H1 (cell line): ENCODE results near the gene TLCD2. TPM values are rescaled to one million over a fixed set of nuclear protein-coding genes. Genes with fewer than 3 reads are reported as not detected.

Experiments
- ATF3 ChIP-seq: IDR thresholded peaks from 2 replicates; pipeline ENCODE4 v1.6.1; 2011; ENCODE audit warnings: low read depth, mild to moderate bottlenecking, low read length; ENCODE audit not compliant: insufficient read depth
- CEBPB ChIP-seq: IDR thresholded peaks from 2 replicates; pipeline ENCODE4 v1.6.1; 2012; ENCODE audit warnings: low read depth, low read length
- CHD1 ChIP-seq: IDR thresholded peaks from 2 replicates; pipeline ENCODE4 v1.6.1; 2012; ENCODE audit warnings: low read depth, low read length, improper control_type of control experiment
- CTBP2 ChIP-seq: IDR thresholded peaks from 2 replicates; pipeline ENCODE4 v1.7.0; 2011; ENCODE audit warnings: borderline replicate concordance, mild to moderate bottlenecking, moderate library complexity, mixed read lengths, low read length; ENCODE audit not compliant: insufficient read depth, insufficient read length
- CTCF ChIP-seq, 3 experiments: IDR thresholded peaks; 1 replicate in 2 of 3; 2 replicates in 1 of 3; pipeline versions ENCODE4 v1.5.1 to v1.6.1; 2011; ENCODE audit warnings: low read length in 3 of 3, mild to moderate bottlenecking in 3 of 3, inconsistent platforms in 2 of 3, low read depth in 1 of 3, moderate library complexity in 1 of 3; ENCODE audit not compliant: insufficient read depth in 1 of 3; ENCODE audit errors: control extremely low read depth in 1 of 3
- JUND ChIP-seq: IDR thresholded peaks from 2 replicates; pipeline ENCODE4 v1.6.1; 2011; ENCODE audit warnings: mild to moderate bottlenecking, improper control_type of control experiment, low read length
- MAX ChIP-seq: IDR thresholded peaks from 2 replicates; pipeline ENCODE4 v1.6.1; 2012; ENCODE audit warnings: inconsistent platforms
- POU5F1 ChIP-seq: IDR thresholded peaks from 2 replicates; pipeline ENCODE4 v1.6.1; 2011; ENCODE audit warnings: low read depth, mild to moderate bottlenecking, low read length, moderate library complexity
- RAD21 ChIP-seq, 2 experiments: IDR thresholded peaks in 1 of 2; conservative IDR thresholded peaks in 1 of 2; 2 replicates each; pipeline ENCODE4 v1.6.1; 2011; ENCODE audit warnings: low read depth in 2 of 2, low read length in 2 of 2, improper control_type of control experiment in 1 of 2, inconsistent platforms in 1 of 2, mild to moderate bottlenecking in 1 of 2, moderate library complexity in 1 of 2
- RBBP5 ChIP-seq: IDR thresholded peaks from 2 replicates; pipeline ENCODE4 v1.7.1; 2012; ENCODE audit warnings: low read depth, mild to moderate bottlenecking, inconsistent platforms, low read length, moderate library complexity, borderline replicate concordance
- RFX5 ChIP-seq: IDR thresholded peaks from 2 replicates; pipeline ENCODE4 v1.6.1; 2011; ENCODE audit warnings: low read depth, low read length, improper control_type of control experiment, borderline replicate concordance
- SIRT6 ChIP-seq: IDR thresholded peaks from one replicate; pipeline ENCODE4 v1.7.1; 2012; ENCODE audit warnings: low read length, inconsistent platforms
- SP4 ChIP-seq: IDR thresholded peaks from 2 replicates; pipeline ENCODE4 v1.6.1; 2012; ENCODE audit warnings: low read length, inconsistent platforms
- polyA plus RNA-seq, 7 experiments: library from polyadenylated mRNA; depleted of rRNA in 3 of 7; stranded (reverse) in 5 of 7; unstranded in 2 of 7; fragments of >200 nt in 5 of 7; fragments of 200-250 nt in 2 of 7; gene quantifications; 1 replicate in 5 of 7; 2 replicates in 1 of 7; 4 replicates in 1 of 7; pipeline versions ENCODE4 v1.2.1 to v1.2.3, GENCODE V29; 2011 to 2013; ENCODE audit warnings: missing spikeins in 2 of 7, mixed read lengths in 2 of 7
- total RNA-seq: library from RNA; stranded (reverse); fragmentation: NEBNext Ultra II Directional; extraction: Animal tissue kit (Norgen Biotek cat#: 25700); gene quantifications from 2 replicates; pipeline ENCODE4 v1.2.1, GENCODE V29; 2021

The TLCD2 gene
- total and polyA plus RNA-seq, 2 of the 8 experiments (the other 6 are each of a cell fraction or from before 2014, with no cell fraction given): 0.47 to 1.4 TPM

GRCh38 chr17:1724351-1724868 lies 14.2 kb upstream of the TLCD2 start, which contains the start of gene WDR81 (continued):
- no peak for TF ChIP-seq CTCF (IDR thresholded peaks at IDR 0.05; ENCODE audit: control extremely low read depth in 1 of 3, insufficient read depth in 1 of 3, low read depth in 1 of 3, low read length in 3 of 3)
- TF ChIP-seq CTBP2: no peak
- no peak; a peak in 1 of 4 replicates for TF ChIP-seq RAD21 (IDR thresholded peaks at IDR 0.05 in 1 of 2, conservative IDR thresholded peaks at IDR 0.05 in 1 of 2; ENCODE audit: low read depth in 2 of 2, low read length in 2 of 2)
- TF ChIP-seq CHD1: no peak
- no peak for TF ChIP-seq CEBPB
- no peak for TF ChIP-seq POU5F1
- TF ChIP-seq SIRT6: no peak
- no peak for TF ChIP-seq RFX5
- TF ChIP-seq ATF3: peak; percentile 99
- TF ChIP-seq RBBP5: no peak
- TF ChIP-seq SP4: peak; percentile 95; the same call in 1 of the 2 replicates
- peak; percentile 98 for TF ChIP-seq MAX
- no peak for TF ChIP-seq JUND
